Epithelial cell of proximal tubule (primary cell): ENCODE measurements around the gene KRT80. TPM values are rescaled to one million over a fixed set of nuclear protein-coding genes. Genes with fewer than 3 reads are reported as not detected.

ENCODE experiments used
- DNase-seq: peaks from one replicate; pipeline ENCODE4 v3.0.0-alpha.2; 2011; ENCODE audit warnings: low read depth
- H3K4me3 ChIP-seq: 2 replicates; pipeline ENCODE4 v1.5.1; 2011; ENCODE audit warnings: low read depth, mild to moderate bottlenecking, low read length
- CTCF ChIP-seq: conservative IDR thresholded peaks from 2 replicates; pipeline ENCODE4 v1.5.1; 2012; ENCODE audit warnings: low read depth, mild to moderate bottlenecking, low read length
- total RNA-seq: library from RNA; depleted of rRNA; stranded (reverse); fragments of >200 nt; gene quantifications from 2 replicates; pipeline ENCODE4 v1.2.3, GENCODE V29; 2015

Gene KRT80
- total RNA-seq, 1 donor from 2014 or later = 18.0 TPM

GRCh38 chr12:52122904-52123303, 68.9 kb downstream of the KRT80 start:
- H3K4me3 ChIP-seq = no peak overlapping the region
- no peak for TF ChIP-seq CTCF
- no peak for DNase-seq

- TF ChIP-seq CTCF = no peak
- no peak for DNase-seq
- H3K4me3 ChIP-seq = no peak overlapping the region
These were observed 69.3 kb downstream of the KRT80 start for GRCh38 chr12:52122540-52122871.

GRCh38 chr12:52121824-52122539, 69.8 kb downstream of the KRT80 start:
- TF ChIP-seq CTCF = peak; percentile 78
- no peak for DNase-seq
- H3K4me3 ChIP-seq = no peak overlapping the region

- DNase-seq = no peak
- no peak overlapping the region for H3K4me3 ChIP-seq
- TF ChIP-seq CTCF = no peak
These were observed 70.6 kb downstream of the KRT80 start for GRCh38 chr12:52120951-52121823.

- peak; percentile 82 for TF ChIP-seq CTCF
- no peak for DNase-seq
- H3K4me3 ChIP-seq = no peak overlapping the region
These were observed 72.2 kb downstream of the KRT80 start for GRCh38 chr12:52119398-52120254.

Other genes starting within 250 kb of the KRT80 start
- 14.0 and 23.4 TPM in 2 replicates for gene ACVR1B, start 240.3 kb downstream of the KRT80 start, total RNA-seq
- gene TAMALIN, start 185.1 kb downstream of the KRT80 start, total RNA-seq = 1.7 and 2.9 TPM in 2 replicates
- gene NR4A1, start 140.6 kb downstream of the KRT80 start, total RNA-seq = 2.2 and 4.3 TPM in 2 replicates
- gene ATG101, start 122.0 kb downstream of the KRT80 start, total RNA-seq = 66.2 and 71.3 TPM in 2 replicates
- gene SMIM41, start 112.3 kb downstream of the KRT80 start, total RNA-seq = not detected in 2 replicates
- 495 and 768 TPM in 2 replicates for gene KRT7, start 41.2 kb upstream of the KRT80 start, total RNA-seq
- 2.2 and 2.7 TPM in 2 replicates for gene KRT86, start 82.6 kb upstream of the KRT80 start, total RNA-seq
- gene KRT81, start 99.5 kb upstream of the KRT80 start, total RNA-seq = 80.4 and 178 TPM in 2 replicates
- not detected in 2 replicates for gene KRT83, start 129.4 kb upstream of the KRT80 start, total RNA-seq
- not detected in 2 replicates for gene KRT85, start 175.5 kb upstream of the KRT80 start, total RNA-seq
- gene KRT84, start 193.6 kb upstream of the KRT80 start, total RNA-seq = not detected in 2 replicates
- not detected in 2 replicates for gene KRT82, start 214.3 kb upstream of the KRT80 start, total RNA-seq
- not detected in 2 replicates for gene KRT75, start 242.4 kb upstream of the KRT80 start, total RNA-seq